Activated T-helper 1 cell treated with anti-CD3 and anti-CD28 coated beads, Interleukin-2, amount 50 U/mL, for 16 hours (primary cell): ENCODE data around the gene VAT1.
"Not testable (repeated sequence)": the region's sequence is repeated elsewhere in the genome, so short reads cannot be mapped to it uniquely, and the experiment has no call there.

ENCODE experiments used
- DNase-seq, 2 donors: peaks; one replicate each; pipeline ENCODE4 v3.0.0-alpha.2; 2020; ENCODE audit warnings: low read depth in 1 of 2, low spot score in 1 of 2

Gene VAT1

DNA sequence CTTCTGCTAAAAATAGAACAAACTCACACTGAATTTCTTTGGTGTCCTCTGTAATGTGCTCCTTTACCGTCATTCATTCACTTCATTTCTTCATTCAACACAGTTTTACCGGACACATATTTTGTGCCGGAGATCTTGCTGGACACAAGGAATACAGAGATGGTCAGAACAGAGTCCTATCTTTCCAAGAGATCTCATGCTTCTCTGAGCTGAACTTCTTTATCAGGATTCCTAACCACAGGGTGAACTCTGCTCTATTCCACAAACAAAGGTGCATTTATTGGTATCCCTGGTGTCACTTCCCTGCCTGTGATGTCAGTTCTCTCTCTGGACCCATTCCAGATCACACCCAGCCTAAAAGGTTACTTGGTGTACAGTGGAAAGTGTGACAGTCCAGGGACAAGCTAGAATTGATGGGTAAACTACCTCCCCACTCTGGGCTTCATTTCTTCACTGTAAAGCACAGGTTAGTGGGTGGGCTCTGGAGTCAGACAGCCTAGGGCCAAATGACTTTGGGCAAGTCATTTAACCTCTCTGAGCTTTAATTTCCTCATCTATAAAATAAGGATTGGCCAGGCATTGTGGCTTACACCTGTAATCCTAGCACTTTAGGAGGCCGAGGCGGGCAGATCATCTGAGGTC lies 11.4 kb downstream of the VAT1 start:
- no peak for DNase-seq

DNA sequence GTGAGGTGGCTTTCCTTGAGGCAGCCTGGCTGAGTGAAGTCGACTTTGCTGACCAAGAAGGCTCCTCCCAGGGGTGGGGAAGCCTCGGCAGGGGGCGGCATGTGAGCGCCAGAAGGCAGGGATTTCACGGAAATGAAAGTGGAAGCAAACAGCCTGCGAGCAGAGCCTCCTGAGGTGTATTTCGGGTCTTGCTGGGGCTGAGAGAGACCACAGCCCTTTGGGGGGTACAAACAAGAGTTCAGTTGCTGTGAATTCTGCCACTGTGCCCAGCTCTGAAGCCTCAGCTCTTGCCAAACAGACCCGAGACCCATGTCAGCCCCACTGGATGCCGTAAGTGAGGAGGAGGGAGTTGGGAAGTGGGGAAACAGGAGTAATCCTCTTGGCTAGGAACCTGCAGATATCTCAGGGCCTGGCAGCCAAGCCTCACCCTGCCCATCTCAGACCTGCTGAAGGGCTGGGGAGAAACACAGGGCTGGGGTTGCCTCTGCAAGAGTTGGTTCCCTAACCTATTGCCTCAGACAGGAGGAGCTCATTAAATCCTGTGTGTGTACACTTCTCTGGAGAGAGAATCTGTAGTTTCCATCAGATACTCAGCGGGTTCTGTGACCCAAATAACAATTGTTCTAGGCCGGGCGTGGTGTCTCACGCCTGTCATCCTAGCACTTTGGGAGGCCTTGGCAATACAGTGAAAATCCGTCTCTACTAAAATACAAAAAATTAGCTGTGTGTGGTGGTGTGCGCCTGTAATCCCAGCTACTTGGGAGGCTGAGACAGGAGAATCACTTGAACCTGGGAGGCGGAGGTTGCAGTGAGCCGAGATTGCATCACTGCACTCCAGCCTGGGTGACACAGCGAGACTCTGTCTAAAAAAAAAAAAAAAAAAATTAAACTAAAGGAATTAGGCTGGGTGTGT lies 15.3 kb downstream of the VAT1 start, which contains the start of gene IFI35:
Gene IFI35 (plus strand): TSS at position 146 of the 913 bp plus-strand sequence. CDS start 164 bp downstream, at position 310.
- DNase-seq = peak; percentile 68 to 77

DNA sequence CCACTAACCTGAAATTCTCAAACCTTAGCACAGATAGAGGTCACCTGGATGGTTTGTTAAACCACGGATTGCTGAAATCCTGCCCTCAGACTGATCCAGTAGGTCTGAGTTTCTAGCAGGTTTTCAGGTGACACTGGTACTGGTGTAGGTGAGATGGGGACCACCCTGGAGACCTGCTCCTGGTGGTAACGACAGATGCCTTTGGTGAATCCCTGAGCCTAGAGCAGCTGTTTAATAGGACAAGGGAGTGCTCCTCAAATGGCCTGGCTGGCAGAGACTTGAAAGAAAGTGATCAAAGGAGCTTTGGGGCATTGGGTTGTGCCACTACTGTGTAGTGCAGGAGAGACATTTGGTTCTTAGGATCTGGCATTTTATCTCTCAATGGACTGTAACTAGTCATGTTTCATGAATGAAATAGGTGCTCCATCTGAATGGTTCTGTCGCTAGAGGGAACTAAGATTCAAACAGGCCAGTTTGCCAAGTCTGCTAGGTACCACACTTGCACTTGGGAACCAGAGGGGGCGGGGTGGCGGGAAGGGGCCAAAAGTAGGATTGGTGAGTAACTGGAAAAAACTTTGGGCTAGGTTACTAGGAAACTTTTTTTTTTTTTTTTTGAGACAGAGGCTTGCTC lies 18.5 kb downstream of the VAT1 start:
- DNase-seq = no peak

DNA sequence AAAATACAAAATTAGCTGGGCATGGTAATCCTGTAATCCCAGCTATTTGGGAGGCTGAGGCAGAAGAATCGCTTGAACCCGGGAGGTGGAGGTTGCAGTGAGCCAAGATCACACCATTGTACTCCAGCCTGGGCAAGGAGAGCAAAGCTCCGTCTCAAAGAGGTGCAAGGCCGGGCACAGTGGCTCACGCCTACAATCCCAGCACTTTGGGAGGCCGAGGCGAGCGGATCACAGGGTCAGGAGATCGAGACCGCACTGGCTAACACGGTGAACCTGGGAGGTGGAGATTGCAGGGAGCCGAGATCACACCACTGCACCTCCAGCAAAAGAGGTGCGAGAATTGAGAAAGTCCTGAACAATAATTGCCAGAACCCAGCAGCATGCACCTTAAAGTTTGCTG lies 21.3 kb downstream of the VAT1 start:
- not testable (repeated sequence) for DNase-seq

DNA sequence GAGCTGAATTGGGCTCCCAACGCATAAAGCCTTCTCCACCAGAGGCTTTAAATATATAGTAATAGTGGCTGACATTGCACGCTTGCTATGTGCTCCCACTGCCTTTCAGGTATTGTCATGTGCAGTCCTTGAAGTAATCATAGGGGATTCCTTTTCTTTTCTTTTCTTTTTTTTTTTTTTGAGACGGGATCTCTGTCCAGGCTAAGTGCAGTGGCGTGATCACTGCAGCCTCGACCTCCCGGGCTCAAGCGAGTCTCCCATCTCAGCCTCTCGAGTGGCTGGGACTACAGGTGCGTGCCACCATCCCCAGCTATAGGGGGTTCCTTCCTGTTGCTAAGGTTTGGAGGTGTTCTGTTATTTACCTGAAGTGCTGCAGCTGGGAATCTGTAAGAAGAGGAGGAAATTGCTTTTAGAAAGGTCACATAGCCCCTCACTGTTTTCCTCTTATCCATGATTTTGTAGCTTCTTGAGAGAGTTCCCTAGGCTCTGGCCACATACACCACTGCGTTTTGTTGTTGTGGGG lies 23.1 kb downstream of the VAT1 start:
- no peak for DNase-seq

DNA sequence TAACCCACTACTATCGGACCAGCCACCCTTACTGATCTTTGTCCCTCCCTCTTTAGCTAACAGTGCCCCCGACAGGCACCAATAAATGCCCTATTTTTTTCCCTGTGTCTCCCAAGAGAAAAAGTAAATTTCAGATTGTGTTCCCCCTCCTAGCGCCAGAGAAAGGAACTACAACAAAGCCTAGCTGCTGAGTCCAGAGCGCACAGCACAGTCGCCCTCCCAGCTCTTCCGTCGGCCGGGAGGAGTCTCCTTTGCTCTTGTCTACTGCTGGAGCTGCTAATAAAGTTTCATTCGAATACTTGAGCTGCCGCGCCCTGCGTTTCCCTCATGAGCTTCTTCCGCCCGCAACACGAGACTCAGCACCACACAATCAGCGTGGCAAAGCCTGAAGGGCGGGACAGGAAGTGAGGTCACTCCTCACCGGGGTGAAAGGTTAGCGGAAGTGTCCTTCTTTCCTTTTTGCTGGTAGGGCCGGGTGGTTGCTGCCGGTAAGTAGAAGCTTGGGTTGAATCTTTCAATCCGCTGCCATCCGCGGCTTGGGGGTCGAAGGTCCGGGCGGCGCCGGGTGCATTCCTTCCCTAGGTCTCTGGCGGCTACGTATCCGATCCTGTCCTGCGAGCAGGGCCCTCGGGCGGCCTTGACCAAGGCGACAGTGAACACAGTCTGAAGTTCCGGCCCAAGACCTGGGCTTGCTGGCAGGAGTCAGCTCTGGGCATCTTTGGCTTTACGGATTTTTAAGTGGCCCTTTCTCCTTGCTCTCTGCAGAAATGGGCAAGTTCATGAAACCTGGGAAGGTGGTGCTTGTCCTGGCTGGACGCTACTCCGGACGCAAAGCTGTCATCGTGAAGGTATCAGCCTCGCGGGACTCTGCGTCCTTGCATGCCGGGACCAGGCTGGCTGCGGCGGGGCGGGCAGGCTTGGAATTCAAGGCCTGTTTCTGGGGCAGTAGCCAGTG lies 23.9 kb downstream of the VAT1 start, which contains the start of gene RPL27:
Gene RPL27 (plus strand): TSS at position 436 of the 955 bp plus-strand sequence. CDS start 332 bp downstream, at position 768.
- DNase-seq = peak; percentile 93

DNA sequence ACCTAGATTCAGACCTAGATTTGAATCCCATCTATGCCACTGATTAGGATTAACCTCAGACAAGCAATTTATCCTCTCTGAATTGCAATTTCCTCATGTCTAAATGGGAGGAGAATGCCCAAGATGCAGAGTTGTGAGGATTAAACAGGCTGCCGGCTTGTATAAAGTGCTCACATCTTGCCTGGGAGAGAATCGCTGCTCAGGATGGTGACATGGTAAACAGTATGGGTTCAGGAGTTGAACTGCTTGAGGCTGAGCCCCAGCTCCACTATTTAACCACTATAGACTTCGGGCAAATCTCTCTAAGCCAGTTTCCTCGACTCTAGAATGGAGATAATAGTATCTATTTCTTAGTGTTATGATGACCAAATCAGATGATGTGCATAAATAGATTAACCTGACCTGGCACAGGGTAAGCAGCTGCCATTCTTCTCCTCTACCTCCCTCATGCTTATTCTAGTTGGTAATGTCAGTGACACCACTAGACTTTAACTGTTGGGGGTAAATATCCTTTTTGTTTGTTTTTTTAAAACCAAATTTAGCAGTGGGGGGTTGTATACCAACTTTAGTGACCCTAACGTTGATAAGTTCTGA lies 24.7 kb downstream of the VAT1 start:
- DNase-seq = no peak

DNA sequence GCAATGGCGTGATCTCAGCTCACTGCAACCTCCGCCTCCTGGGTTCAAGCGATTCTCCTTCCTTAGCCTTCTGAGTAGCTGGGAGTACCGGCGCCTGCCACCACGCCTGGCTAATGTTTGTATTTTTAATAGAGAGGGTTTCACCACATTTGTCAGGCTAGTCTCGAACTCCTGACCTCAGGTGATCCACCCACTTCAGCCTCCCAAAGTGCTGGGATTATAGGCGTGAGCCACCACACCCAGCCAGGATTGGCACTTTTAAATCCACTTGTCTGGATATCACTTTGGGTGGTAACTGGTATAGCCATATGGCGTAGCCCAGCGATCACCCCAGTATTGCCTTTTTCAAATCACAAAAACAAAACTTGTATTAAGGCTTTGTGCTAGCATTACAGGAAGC lies 28.3 kb downstream of the VAT1 start:
- not testable (repeated sequence) for DNase-seq

DNA sequence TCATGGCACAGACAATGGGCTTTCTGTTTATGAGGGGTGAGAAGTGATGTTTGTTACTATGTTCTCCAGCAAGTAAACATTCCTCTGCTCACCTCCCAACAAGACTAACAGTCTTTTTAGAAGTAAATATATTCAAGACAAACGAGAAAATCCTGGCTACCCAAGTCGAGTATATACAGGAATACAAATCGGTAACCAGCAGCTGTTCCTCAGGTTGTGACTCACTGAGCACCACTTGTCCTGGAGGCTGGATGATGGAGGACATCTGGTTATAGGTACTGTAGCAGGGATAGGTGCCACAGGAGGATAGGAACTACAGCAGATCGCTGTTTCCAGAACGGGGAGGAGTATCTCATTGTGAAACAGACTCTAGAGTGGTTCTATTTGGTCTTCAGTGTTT lies 29.3 kb downstream of the VAT1 start:
- DNase-seq = no peak

DNA sequence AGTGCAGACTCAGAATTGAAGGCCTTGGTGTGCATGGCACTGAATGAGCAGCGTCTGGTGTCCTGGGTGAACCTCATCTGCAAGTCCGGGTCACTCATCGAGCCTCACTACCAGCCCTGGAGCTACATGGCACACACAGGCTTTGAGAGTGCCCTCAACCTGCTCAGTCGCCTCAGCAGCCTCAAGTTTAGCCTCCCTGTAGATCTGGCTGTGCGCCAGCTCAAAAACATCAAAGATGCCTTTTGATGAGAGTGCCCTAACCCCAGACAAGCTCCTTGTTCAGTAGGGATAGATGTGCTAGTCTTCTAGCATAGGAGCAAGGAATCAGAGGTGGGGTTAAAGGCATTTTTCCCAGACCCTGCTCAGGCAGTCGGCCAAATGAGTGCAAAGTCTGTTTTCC lies 30.7 kb downstream of the VAT1 start:
- no peak for DNase-seq

DNA sequence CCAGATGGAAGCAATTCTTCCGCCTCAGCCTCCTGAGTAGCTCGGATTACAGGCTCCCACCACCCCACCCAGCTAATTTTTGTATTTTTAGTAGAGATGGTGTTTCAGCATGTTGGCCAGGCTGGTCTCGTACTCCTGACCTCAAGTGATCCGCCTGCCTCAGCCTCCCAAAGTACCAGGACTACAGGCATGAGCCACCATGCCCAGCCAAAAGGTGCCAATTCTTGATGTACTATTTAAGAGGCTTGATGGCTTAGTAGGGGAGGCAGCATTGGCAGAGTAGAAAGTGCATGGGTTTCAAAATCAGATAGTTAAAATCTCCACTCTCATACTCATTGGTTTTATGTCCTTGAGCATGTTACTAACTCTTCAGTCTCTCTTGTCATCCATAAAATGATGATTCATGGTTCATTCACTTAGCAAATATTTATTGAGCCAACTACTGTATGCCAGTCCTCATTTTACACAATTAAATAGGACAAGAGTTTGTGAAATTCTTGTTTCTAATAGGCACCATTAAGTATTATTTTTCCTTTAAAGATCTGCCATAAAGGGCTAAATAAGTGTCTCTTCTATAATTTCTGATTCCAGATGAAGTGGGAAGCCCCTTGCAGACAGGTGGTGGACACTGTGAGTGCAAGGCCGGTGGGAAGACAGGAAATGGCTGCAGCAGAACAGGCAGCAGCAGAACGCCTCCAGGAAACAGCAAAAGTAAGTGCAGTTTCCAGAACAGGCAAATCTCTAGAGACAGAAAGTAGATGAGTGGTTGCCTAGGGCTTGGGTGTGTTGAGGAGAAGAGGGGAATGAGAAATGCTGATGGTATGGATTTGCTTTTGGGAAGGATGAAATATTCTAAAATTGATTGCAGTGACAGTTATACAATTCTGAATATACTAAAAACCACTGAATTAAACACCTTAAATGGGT lies 32.2 kb downstream of the VAT1 start:
- no peak for DNase-seq

DNA sequence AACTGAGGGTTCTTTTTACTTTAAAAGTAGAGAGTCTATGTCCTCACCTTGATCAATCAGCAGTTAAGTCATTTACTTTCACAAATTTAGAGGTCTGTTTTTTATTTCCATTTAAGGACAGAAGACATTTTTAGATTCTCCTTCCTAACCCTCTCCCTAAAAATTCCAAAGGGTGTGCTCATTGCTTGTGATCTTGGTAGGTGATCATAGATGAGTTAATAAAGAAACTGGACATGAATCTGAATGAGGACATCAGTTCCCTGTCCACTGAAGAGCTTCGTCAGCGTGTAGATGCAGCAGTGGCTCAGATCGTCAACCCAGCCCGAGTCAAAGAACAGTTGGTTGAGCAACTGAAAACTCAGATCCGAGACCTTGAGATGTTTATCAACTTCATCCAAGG lies 33.0 kb downstream of the VAT1 start:
- DNase-seq = no peak

DNA sequence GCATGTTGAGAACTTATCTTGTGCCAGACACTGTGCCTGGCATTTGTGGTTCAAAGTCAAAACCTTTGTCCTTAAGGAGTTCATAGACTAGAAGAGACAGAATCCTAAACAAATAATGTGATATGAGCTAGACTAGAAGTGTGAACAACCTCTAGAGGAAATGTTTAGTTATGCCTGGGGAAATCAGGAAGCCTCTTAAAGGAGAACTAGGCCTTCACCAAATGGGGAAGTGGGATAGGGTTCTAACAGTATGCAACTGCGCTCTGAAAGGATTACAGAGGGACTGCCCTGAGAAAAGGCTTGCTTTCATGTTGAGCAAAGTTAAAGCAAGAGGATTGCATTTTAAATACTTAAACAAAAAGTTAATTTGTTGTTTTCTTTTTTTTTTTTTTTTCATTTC lies 37.0 kb downstream of the VAT1 start:
- DNase-seq = no peak

DNA sequence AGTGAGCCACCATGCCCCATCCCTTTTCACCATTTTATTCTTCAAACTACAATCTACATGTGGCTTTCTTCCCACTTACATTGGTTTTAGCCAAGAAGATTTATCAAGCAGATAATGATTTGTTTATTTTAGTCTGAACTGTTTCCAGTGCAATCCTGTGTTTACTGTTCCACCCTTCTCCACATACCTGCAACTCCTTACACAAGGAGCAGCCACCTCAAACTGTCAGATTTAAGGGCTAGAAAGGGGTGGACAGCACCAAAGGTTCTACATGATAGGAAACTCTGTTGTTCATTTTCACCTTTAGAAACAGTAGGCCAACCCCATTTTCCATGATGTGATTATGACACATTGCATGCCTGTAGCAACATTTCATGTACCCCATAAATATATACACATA lies 39.9 kb downstream of the VAT1 start:
- no peak for DNase-seq

DNA sequence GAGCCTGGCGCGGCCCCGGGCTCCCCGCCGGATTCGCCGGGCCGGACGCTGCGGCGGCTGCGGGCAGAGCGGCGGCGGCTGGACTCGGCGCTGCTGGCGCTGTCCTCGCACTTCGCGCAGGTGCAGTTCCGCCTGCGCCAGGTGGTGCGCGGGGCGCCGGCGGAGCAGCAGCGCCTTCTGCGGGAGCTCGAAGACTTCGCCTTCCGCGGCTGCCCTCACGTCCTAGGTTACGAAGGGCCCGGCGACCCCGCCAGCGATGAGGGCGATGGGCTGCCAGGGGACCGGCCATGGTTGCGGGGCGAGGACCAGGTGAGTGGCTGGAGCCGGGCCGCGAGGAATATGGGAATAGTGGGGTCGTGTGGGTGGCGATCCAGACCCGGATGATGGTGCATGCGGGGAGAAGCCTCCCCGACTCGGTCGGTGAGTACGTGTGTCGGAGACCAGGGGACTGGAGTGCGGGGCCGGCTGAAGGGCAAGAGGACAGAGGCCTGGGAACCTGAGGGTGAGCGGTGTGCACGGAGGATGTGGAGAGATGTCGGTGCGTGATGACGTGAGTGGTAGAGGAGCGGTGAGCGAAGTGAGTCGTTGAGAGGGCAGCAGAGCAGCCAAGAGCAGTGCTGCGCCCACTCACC lies 41.3 kb downstream of the VAT1 start:
- peak; percentile 9 to 26 for DNase-seq

DNA sequence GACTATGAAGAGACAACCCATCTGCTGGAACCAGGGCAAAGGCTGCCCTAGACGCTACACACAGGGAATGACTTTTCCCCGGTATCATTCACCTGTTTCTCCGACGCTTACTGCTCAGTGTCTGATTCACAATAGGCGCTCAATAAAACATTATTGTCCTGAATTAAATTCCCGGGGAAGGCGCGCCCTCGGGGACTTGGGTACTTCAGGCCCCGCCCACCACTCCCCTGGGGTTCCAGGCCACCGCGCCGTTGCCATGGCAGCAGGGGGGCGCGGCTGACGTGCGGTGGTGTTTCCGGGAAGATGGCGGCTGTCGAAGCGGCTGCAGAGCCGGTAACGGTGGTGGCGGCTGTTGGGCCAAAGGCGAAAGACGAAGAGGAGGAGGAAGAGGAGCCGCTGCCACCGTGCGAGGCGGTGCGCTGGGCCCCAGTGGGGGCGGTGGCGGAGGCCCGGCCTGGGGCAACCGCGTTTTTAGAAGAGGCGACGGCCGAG lies 41.9 kb downstream of the VAT1 start, which contains the start of gene RUNDC1:
Gene RUNDC1 (plus strand): TSS at position 292 of the 492 bp plus-strand sequence. CDS start 12 bp downstream, at position 304.
- peak; percentile 79 to 88 for DNase-seq

DNA sequence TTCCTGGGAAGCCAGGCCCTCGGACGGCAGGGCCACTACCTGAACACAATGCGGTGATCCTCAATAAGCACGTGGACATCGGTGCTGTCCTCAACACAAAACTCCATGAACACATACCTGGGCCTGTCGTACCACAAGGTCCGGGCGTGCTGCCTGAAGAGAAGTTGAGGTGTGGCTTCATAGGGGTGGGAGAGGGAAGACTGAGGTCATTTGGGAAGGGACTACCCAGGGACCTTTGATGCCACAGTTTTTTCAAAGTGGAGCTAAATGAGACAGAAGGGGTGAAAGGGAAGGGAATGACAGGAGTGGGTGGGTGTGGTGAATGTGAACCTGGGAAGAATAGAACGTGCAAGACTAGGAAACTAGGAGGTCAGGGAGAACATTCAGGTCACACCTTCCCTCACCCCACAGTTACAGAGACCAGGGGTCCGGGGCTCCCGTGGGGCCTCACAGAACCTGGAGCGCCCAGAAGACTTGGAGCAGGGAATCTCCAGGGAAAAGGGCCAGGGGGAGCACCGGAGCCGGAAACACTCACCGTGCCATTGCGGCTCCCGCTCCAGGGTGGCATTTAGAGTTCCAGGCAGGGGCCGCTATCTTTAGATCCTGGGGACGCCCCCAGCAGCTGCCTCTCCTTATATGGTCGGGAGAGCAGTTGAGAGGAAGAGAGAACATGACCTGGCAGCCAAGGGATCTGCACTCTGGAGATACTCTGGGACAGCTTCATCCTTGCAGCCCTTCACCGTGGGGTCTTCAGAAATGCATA lies 42.5 kb downstream of the VAT1 start, which contains the start of gene PTGES3L:
Gene PTGES3L (minus strand): TSS at position 570 of the 763 bp plus-strand sequence. CDS start 27 bp downstream, at position 543.
- no peak for DNase-seq
